ENCODE results near the gene GUCA1A.

GRCh38 chr6:42128460-42129359 is 44.5 kb upstream of the GUCA1A start:
- TF ChIP-seq CTCF (IDR thresholded peaks at IDR 0.05; ENCODE audit: insufficient read depth, low read length, poor library complexity, severe bottlenecking) (no peak), EZH2phosphoT487 (conservative IDR thresholded peaks at IDR 0.05; ENCODE audit: low read length) (no peak)

All from SU-DHL-6 (cell line).